Fibroblast of skin of left biceps (primary cell): ENCODE results near the gene B3GALT4.

ENCODE experiments used
- DNase-seq, 2 experiments: peaks; one replicate each; pipeline ENCODE4 v3.0.0-alpha.2; 2013; ENCODE audit warnings: low read depth in 2 of 2

B3GALT4 gene

GRCh38 chr6:33292996-33293682 lies 16.2 kb downstream of the B3GALT4 start:
- no peak for DNase-seq

DNA sequence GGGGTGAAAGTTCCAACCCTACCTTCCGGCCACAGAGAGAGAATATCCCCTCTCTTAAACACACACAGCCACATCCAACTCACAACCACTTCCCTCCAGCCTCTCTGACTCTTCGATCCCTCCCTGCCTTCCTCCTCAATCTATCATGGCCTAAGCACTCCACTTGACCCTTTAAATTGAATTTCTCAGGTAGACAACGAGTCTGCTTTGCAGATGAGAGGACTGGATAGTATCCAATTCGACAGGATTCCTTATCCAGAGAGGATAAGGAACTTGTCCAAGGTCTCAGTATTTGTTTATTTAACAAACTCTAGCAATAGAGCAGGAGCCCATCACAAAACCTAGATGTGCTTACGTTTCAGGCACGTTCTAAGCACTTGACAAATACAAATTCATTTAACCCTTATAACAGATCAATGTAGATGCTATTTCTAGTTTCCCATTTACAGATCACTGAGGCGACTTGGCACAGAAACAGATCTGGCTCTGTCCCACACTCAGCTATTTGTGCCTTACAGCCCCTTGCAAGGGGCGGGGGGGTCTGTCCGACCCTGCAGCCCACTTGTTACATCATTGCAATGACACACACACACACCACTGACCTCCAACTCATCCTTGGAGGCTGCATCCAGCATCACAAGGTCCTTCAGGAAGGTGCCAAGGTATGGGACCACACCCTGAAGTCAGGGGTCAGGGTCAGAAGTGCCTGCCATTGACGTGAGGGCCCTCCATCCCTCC lies 17.3 kb downstream of the B3GALT4 start:
- no peak for DNase-seq

DNA sequence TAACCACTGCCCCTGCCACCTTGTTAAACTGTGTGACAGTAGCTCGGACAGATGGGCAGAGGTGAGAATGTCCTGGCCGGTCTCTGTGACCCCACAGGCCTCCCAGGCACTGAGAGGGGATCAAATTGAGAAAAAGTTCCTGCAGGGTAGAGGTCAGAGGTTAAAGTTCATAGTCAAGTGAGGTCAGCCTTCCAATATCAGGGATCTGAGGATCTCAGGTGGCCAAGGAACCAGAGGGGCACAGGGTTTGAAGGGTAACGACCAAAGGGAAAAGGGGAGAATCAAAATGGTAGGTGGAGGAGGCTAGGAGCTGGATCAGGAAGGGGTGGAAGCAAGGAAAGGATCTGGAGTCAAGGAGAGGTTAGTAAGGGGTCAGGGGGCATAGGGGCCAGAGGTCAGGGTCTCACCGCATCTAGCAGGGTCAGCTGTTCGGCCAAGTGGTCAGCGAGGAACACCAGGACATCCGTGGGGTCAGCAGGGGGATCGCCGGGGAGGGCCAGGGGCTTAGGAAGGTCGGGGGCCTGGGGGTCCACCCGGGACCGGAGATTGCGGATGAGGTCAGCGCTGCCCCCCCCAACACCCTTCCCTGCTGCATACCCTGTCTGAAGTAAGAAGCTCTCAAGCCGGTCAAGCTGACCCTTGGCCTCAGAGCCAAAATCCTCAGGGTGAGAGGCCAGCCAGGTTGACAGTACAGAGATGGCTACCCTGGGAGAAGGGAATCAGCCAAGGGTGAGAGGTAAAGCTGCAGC lies 18.9 kb downstream of the B3GALT4 start:
- no peak for DNase-seq

- DNase-seq: no peak
These were observed 20.0 kb downstream of the B3GALT4 start for GRCh38 chr6:33296797-33297405.

DNA sequence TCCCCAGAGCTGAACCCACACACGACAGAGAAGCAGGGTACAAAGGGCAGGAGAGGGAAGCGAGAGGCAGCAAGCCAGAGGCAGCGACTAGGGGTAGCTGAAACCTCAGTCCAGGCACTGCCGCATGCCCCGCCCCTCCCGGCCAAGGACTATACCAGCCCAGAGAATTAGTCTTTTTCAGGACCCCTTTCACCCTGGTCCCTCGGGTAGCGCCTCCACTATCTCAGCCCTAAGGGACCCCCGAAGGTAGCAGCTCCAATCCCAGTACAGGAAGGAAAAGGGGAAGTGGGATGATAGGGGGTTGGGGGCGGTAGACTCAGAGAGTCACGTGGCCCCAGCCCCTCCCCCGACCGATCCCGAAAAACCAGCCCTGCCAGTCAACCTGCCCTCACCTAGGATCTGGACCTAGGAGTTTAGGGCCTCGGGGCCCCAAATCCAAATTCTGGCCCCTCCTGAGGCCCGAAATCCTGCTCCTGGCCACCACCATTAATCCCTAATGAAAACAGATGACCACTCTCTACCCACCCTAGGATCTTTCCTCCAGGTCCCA lies 20.6 kb downstream of the B3GALT4 start:
- DNase-seq: no peak

GRCh38 chr6:33297956-33298772 lies 21.2 kb downstream of the B3GALT4 start:
- DNase-seq: no peak

DNA sequence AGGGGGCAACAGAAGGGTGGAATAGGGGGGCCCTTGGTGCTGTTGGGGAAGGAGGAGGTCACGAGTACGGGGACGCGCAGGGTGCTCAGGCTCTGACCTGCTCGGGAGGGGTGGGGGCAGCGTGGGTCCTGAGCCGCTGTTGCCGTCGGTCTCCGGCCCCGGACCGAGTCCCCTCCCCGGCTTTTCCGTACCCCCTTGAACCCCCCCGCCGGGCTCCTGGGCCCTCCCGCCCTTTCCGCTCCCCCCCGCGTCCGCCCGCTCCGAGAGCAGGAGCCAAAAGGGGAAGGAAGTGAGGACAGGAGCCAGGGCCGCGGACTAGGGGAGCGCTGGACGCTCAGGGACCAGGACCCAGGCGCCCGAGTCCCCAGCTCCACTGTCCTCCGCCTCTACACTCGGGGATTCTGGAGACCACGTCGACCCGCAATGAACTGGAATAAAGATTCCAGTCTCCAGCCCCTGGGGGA lies 21.9 kb downstream of the B3GALT4 start, which contains the start of gene RGL2:
TSS of gene RGL2 (minus strand) at position 170 of the 464 bp plus-strand sequence. CDS start 332 bp downstream, outside the sequence.
- no peak for DNase-seq

- DNase-seq: peak; percentile 72 to 76
These were observed 22.5 kb downstream of the B3GALT4 start for GRCh38 chr6:33299237-33299944.

GRCh38 chr6:33301877-33302276 lies 25.0 kb downstream of the B3GALT4 start:
- no peak for DNase-seq

DNA sequence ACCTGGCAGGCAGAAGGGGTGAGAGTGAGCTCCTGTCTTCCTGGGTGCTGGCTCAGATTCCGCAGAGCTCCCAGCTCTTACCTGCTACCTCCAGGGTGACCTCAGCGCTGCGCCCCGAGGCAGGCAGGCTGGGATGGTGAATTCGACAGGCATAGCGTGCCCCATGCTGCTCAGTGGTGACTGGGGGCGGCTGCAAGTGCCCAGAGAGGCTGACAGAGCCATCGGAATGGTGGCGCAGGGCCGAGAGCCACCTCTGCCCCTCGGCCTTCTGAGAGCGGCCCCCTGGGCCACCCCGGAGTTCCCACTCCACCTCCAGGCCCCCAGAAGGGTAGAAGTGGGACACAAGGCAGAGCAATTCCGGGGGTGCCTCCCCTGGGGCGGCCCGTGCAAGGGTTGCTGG lies 27.3 kb downstream of the B3GALT4 start:
- DNase-seq: no peak

- DNase-seq: no peak
These were observed 28.1 kb downstream of the B3GALT4 start for GRCh38 chr6:33305052-33305451.

GRCh38 chr6:33306356-33306755 lies 29.4 kb downstream of the B3GALT4 start:
- DNase-seq: no peak

- no peak for DNase-seq
These were observed 35.6 kb downstream of the B3GALT4 start for GRCh38 chr6:33312361-33313104.

- DNase-seq: no peak
These were observed 36.3 kb downstream of the B3GALT4 start for GRCh38 chr6:33313105-33313708.

DNA sequence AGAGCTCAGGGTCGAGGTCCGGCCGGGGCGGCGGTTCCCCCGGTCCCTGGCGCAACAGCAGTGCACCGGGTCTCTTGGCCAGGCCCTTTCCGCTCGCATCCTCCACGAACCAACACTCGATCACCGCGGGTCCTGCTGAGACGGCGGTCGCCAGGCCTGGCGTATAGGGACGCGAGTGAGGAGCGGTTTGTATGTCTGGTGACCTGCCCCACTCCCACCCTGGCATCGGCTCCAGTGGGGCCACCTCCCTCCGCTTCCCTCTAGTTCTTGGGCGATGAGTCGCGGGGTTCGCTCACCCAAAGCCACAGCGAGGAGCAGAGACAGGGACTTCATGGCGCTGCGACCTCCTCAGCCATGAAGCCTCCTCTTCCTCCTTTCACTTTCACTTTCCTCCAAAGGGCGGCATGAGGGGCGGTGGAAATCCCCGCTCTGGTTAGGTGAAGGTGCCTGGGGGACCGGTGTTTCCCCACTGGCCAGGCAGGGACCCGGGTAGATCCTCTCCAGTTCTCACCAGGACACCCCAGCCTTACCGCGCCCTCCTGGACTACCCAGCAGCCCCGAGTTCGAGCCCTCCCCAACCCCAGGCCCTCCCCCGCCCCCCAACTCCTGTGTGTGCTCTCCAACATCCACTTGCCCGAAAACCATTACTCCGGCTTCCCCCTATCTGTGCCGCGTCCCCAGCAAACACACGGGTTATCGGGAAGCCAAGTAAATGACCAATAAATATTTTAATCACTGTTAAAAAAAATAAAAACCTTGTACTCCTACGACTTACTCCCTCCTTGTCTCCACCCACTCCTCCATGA lies 37.0 kb downstream of the B3GALT4 start, which contains the start of gene TAPBP:
TSS of gene TAPBP (minus strand) at position 370 of the 806 bp plus-strand sequence. CDS start at position 333, 37 bp downstream.
- no peak for DNase-seq

GRCh38 chr6:33314515-33314942 lies 37.6 kb downstream of the B3GALT4 start:
- DNase-seq: no peak

DNA sequence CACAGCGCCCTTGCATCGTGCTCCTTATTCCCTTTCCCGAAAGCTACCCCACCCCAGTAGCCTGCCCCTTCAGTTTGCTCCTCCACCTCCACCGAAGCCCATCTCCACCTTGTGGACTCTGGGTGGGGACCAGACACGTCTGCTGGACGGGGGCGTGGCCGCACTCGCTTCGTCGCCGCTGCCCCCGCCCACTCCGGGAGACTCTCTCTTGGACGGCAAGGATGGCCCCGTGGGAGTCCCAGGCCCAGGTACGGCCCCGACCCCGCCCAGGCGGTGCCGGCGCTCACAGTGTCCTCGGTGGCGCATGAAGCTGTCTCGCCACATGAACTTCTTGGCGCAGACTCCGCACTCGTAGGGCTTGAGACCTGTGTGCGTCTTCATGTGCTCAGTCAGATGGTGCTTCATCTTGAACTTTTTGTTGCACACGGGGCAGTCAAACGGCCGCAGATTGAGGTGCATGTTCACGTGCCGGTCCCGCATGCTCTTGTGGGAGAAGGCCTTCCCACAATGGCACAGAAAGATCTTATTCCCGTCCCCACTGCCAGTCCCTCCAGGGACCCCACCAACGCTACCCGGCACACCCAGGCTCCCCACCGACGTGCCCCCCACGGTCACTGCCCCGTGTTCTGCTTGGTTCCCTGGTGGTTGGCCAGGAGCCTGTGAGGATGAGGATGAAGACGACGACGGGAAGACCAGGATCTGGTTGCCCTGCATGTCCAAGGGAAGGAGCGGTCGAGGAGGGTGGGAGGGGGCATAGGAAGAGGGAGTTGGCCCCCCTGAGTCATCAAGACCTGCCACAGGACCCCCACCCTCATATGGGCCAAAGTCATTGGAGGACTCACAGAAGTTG lies 38.2 kb downstream of the B3GALT4 start:
- DNase-seq: no peak
